H9 (cell line): ENCODE results near the gene ZBTB7A. TPM values are rescaled to one million over a fixed set of nuclear protein-coding genes. Genes with fewer than 3 reads are reported as not detected.

Experiments used
- DNase-seq: peaks from one replicate; pipeline ENCODE4 v3.0.0-alpha.2; 2017
- H2AFZ ChIP-seq: one replicate; pipeline ENCODE4 v1.6.1; 2013; ENCODE audit warnings: mild to moderate bottlenecking, low read length, control low read depth, moderate library complexity
- H2AK5ac ChIP-seq: 2 replicates; pipeline ENCODE4 v1.6.1; 2013; ENCODE audit warnings: low read length, control low read depth, mixed read lengths; ENCODE audit not compliant: insufficient read length
- H2BK120ac ChIP-seq: one replicate; pipeline ENCODE4 v1.6.1; 2013; ENCODE audit warnings: low read depth, mild to moderate bottlenecking, low read length, control low read depth, inconsistent platforms; ENCODE audit not compliant: poor library complexity, severe bottlenecking
- H2BK12ac ChIP-seq: 2 replicates; pipeline ENCODE4 v1.6.1; 2013; ENCODE audit warnings: low read length, control low read depth, mixed read lengths, low read depth; ENCODE audit not compliant: insufficient read length
- H2BK15ac ChIP-seq: 2 replicates; pipeline ENCODE4 v1.6.1; 2013; ENCODE audit warnings: low read depth, low read length, control low read depth
- H2BK20ac ChIP-seq: one replicate; pipeline ENCODE4 v1.6.1; 2013; ENCODE audit warnings: low read depth, mild to moderate bottlenecking, low read length, control low read depth, inconsistent platforms; ENCODE audit not compliant: poor library complexity, severe bottlenecking
- H2BK5ac ChIP-seq: 2 replicates; pipeline ENCODE4 v1.6.1; 2013; ENCODE audit warnings: low read length, control low read depth, mixed read lengths; ENCODE audit not compliant: insufficient read length
- H3K14ac ChIP-seq: 2 replicates; pipeline ENCODE4 v1.6.1; 2013; ENCODE audit warnings: low read length, control low read depth; ENCODE audit not compliant: insufficient read depth
- H3K18ac ChIP-seq: 2 replicates; pipeline ENCODE4 v1.6.1; 2013; ENCODE audit warnings: low read depth, mild to moderate bottlenecking, mixed read lengths, low read length, control low read depth; ENCODE audit not compliant: insufficient read length
- H3K23ac ChIP-seq: 2 replicates; pipeline ENCODE4 v1.6.1; 2013; ENCODE audit warnings: low read length, control low read depth, mixed read lengths, low read depth; ENCODE audit not compliant: insufficient read length
- H3K23me2 ChIP-seq: 2 replicates; pipeline ENCODE4 v1.6.1; 2013; ENCODE audit warnings: low read depth, mild to moderate bottlenecking, mixed read lengths, low read length, control low read depth; ENCODE audit not compliant: insufficient read length, poor library complexity, severe bottlenecking
- H3K27ac ChIP-seq: 2 replicates; pipeline ENCODE4 v1.5.1; 2013; ENCODE audit warnings: low read length, control low read depth, mixed read lengths, low read depth; ENCODE audit not compliant: insufficient read length
- H3K27me3 ChIP-seq: 2 replicates; pipeline ENCODE4 v1.6.1; 2013; ENCODE audit warnings: low read length, control low read depth, inconsistent platforms; ENCODE audit not compliant: insufficient read depth
- H3K4ac ChIP-seq: 2 replicates; pipeline ENCODE4 v1.6.1; 2013; ENCODE audit warnings: low read depth, mild to moderate bottlenecking, control low read depth, inconsistent platforms, low read length, moderate library complexity
- H3K4me1 ChIP-seq: 2 replicates; pipeline ENCODE4 v1.6.1; 2013; ENCODE audit warnings: low read length, control low read depth, inconsistent platforms; ENCODE audit not compliant: insufficient read depth
- H3K4me2 ChIP-seq: 2 replicates; pipeline ENCODE4 v1.6.1; 2013; ENCODE audit warnings: low read length, control low read depth, mixed read lengths; ENCODE audit not compliant: insufficient read length, insufficient read depth
- H3K56ac ChIP-seq: 2 replicates; pipeline ENCODE4 v1.6.1; 2013; ENCODE audit warnings: low read depth, mild to moderate bottlenecking, mixed read lengths, low read length, control low read depth; ENCODE audit not compliant: insufficient read length
- H3K79me1 ChIP-seq: 2 replicates; pipeline ENCODE4 v1.6.1; 2013; ENCODE audit warnings: low read depth, mild to moderate bottlenecking, moderate library complexity, low read length, control low read depth, inconsistent platforms; ENCODE audit not compliant: insufficient read depth, poor library complexity, severe bottlenecking
- H3K79me2 ChIP-seq: 2 replicates; pipeline ENCODE4 v1.6.1; 2013; ENCODE audit warnings: low read length, control low read depth, inconsistent platforms; ENCODE audit not compliant: insufficient read depth
- H3K9ac ChIP-seq: 2 replicates; pipeline ENCODE4 v1.6.1; 2013; ENCODE audit warnings: low read length, control low read depth, mixed read lengths; ENCODE audit not compliant: insufficient read length; ENCODE audit errors: extremely low read depth
- H3K9me3 ChIP-seq: one replicate; pipeline ENCODE4 v1.6.1; 2013; ENCODE audit warnings: low read depth, low read length, inconsistent platforms; ENCODE audit not compliant: control insufficient read depth
- H3T11ph ChIP-seq: one replicate; pipeline ENCODE4 v1.6.1; 2013; ENCODE audit warnings: mild to moderate bottlenecking, low read length, control low read depth, inconsistent platforms
- H4K20me1 ChIP-seq: one replicate; pipeline ENCODE4 v1.6.1; 2013; ENCODE audit not compliant: control insufficient read depth, insufficient read length, insufficient read depth
- H4K5ac ChIP-seq: 2 replicates; pipeline ENCODE4 v1.6.1; 2013; ENCODE audit warnings: low read depth, mild to moderate bottlenecking, mixed read lengths, low read length, control low read depth; ENCODE audit not compliant: insufficient read length
- H4K8ac ChIP-seq: replicated peaks from 2 replicates; pipeline ENCODE4 v1.6.1; 2013; ENCODE audit warnings: low read length, control low read depth, mixed read lengths, low read depth; ENCODE audit not compliant: insufficient read length
- H4K91ac ChIP-seq: 2 replicates; pipeline ENCODE4 v1.6.1; 2013; ENCODE audit warnings: low read depth, mild to moderate bottlenecking, moderate library complexity, mixed read lengths, low read length, control low read depth; ENCODE audit not compliant: insufficient read length
- H3K27ac Mint-ChIP-seq, 3 experiments: 2 replicates in 2 of 3; 3 replicates in 1 of 3; pipeline ENCODE4 v1.8.0; 2020 to 2021; ENCODE audit warnings: mixed read lengths in 3 of 3, mild to moderate bottlenecking in 1 of 3, moderate library complexity in 1 of 3
- H3K27me3 Mint-ChIP-seq: 2 replicates; pipeline ENCODE4 v1.8.0; 2021; ENCODE audit warnings: low read depth, mild to moderate bottlenecking, moderate library complexity, mixed read lengths
- H3K36me3 Mint-ChIP-seq, 3 experiments: 2 replicates in 2 of 3; 3 replicates in 1 of 3; pipeline ENCODE4 v1.8.0; 2020 to 2021; ENCODE audit warnings: low read depth in 3 of 3, mixed read lengths in 3 of 3; ENCODE audit not compliant: insufficient read depth in 1 of 3
- H3K4me1 Mint-ChIP-seq, 2 experiments: 2 replicates each; pipeline ENCODE4 v1.8.0; 2020; ENCODE audit warnings: mixed read lengths in 2 of 2
- H3K4me3 Mint-ChIP-seq, 2 experiments: 2 replicates in 1 of 2; 3 replicates in 1 of 2; pipeline ENCODE4 v1.8.0; 2020 to 2021; ENCODE audit warnings: mild to moderate bottlenecking in 2 of 2, mixed read lengths in 2 of 2, moderate library complexity in 1 of 2
- H3K9me3 Mint-ChIP-seq, 2 experiments: 2 replicates in 1 of 2; 3 replicates in 1 of 2; pipeline ENCODE4 v1.8.0; 2020; ENCODE audit warnings: mild to moderate bottlenecking in 2 of 2, mixed read lengths in 2 of 2, moderate library complexity in 1 of 2
- WGBS: extraction: QIAGEN DNeasy Blood & Tissue Kit; methylation state at CpG from one replicate; pipeline ENCODE4 v1.1.7; 2013; ENCODE audit warnings: missing lambda C conversion rate, low lambda C conversion rate, mixed read lengths; ENCODE audit not compliant: insufficient read length; ENCODE audit errors: extremely low coverage; 5-methylcytosine and 5-hydroxymethylcytosine counted together
- total RNA-seq: library from RNA; stranded (reverse); gene quantifications from 2 replicates; pipeline ENCODE4 v1.2.1, GENCODE V29; 2021
- TF ChIP-seq, protein P1 (sequence below): fragments of 200-600 bp; sonication (generic); conservative IDR thresholded peaks from 3 replicates; pipeline ENCODE4 v1.8.0; 2021; ENCODE audit warnings: antibody characterized with exemption, mild to moderate bottlenecking

Gene ZBTB7A
- total RNA-seq, 1 experiment from 2014 or later: 24.9 TPM

DNA sequence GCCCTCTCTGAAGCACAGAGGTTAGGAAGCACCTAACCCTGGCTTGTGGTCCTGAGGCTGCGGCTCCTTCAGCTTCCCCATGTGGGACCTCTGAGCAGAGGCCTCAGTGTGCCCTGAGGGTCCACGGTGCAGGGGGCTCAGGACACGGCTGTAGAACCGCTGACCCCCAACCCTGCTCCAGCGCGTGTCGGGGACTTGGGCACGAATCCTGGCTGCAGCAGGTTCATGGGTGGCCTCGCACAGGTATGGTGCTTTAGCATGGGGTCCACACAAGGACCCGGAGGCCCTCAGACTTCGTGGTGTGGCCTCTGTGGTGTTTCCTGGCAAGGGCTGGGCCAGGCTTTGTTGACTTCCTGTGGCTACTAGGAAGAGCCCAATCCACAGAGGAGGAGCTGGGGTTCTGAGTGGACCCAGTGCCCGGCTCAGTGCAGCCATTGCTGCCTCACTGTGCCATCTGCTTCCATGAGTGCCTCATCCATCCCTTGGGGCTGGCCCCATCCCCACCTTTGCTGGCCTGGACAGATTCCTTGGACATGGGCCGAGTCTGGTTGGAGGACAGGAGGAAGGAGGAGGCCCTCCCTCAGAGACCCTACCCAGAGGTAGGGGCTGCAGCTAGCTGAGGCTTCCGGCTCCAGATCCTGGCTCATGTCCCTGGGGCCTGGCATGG is 24.5 kb downstream of the ZBTB7A start:
- no peak overlapping the region for H3K27ac ChIP-seq
- H3K4me1 Mint-ChIP-seq: peaks cover 0 to 14% of the 10 kb centered on the region in 2 experiments; a peak in 2 of 4 replicates

More for the DNA sequence above, 24.5 kb downstream of the ZBTB7A start:
- no CpG with 5 or more reads among the region's 14 CpGs for WGBS
- Histone ChIP-seq H4K8ac (no peak overlapping the region), H3K4me1 (no peaks in the 10 kb centered on the region), H4K20me1 (no peaks in the 10 kb centered on the region), H3K14ac (no peak overlapping the region; the same call in 1 of the 2 replicates), H3T11ph (no peak overlapping the region), H3K9me3 (no peaks in the 10 kb centered on the region), H3K56ac (no peak overlapping the region), H3K79me1 (no peaks in the 10 kb centered on the region), H2BK5ac (no peak overlapping the region), H2AFZ (no peak overlapping the region), H3K18ac (no peak overlapping the region), H3K79me2 (no peaks in the 10 kb centered on the region), H4K91ac (no peak overlapping the region), H2BK12ac (no peak overlapping the region), H3K9ac (no peak overlapping the region), H3K23ac (no peak overlapping the region), H3K4me2 (no peak overlapping the region), H2BK20ac (no peak overlapping the region), H2BK15ac (no peak overlapping the region), H2BK120ac (no peak overlapping the region), H3K23me2 (no peaks in the 10 kb centered on the region), H2AK5ac (no peak overlapping the region), H4K5ac (no peak overlapping the region), H3K27me3 (no peaks in the 10 kb centered on the region), H3K4ac (no peak overlapping the region)
- H3K27ac Mint-ChIP-seq: no peak overlapping the region
- H3K27me3 Mint-ChIP-seq: peaks cover 3% of the 10 kb centered on the region; the same call in 1 of the 2 replicates
- DNase-seq: no peak
- H3K9me3 Mint-ChIP-seq: no peaks in the 10 kb centered on the region; a peak in 1 of 5 replicates
- H3K4me3 Mint-ChIP-seq: no peak overlapping the region
- H3K36me3 Mint-ChIP-seq: peaks cover 5 to 17% (median 14%) of the 10 kb centered on the region in 3 experiments; a peak in 6 of 7 replicates
- TF ChIP-seq, protein P1, sequence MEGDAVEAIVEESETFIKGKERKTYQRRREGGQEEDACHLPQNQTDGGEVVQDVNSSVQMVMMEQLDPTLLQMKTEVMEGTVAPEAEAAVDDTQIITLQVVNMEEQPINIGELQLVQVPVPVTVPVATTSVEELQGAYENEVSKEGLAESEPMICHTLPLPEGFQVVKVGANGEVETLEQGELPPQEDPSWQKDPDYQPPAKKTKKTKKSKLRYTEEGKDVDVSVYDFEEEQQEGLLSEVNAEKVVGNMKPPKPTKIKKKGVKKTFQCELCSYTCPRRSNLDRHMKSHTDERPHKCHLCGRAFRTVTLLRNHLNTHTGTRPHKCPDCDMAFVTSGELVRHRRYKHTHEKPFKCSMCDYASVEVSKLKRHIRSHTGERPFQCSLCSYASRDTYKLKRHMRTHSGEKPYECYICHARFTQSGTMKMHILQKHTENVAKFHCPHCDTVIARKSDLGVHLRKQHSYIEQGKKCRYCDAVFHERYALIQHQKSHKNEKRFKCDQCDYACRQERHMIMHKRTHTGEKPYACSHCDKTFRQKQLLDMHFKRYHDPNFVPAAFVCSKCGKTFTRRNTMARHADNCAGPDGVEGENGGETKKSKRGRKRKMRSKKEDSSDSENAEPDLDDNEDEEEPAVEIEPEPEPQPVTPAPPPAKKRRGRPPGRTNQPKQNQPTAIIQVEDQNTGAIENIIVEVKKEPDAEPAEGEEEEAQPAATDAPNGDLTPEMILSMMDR: no peak
